Measurements from ENCODE around the gene EIF4EBP3. TPM values are rescaled to one million over a fixed set of nuclear protein-coding genes. Genes with fewer than 3 reads are reported as not detected.

The EIF4EBP3 gene
- total and polyA plus RNA-seq, 10 of the 15 experiments (the other 5 are each of a cell fraction or from before 2014, with no cell fraction given): 3.5 to 16.1 (median 6.2) TPM

- POLR2A ChIA-PET: interaction anchor here (0.7 to 1.2 kb wide), 2 partner anchors 12 to 166 kb away, joined by 3 read pairs; no protein-coding TSS in a partner anchor
- no peak overlapping the region; the same call in 1 of the 2 replicates for H3K4me3 ChIP-seq
- ATAC-seq: peak; percentile 9; the same call in 2 of the 3 replicates
Measured at GRCh38 chr5:140553657-140554056, 6.2 kb downstream of the EIF4EBP3 start.

More at GRCh38 chr5:140553657-140554056, 6.2 kb downstream of the EIF4EBP3 start:
- RAD21 ChIA-PET (ENCODE audit: unreplicated experiment): interaction anchor here (1.2 to 1.8 kb wide), 2 partner anchors 16 to 180 kb away, joined by 3 to 7 read pairs; no protein-coding TSS in a partner anchor
- TF ChIP-seq SPI1 (IDR thresholded peaks at IDR 0.05; ENCODE audit: borderline replicate concordance, insufficient read depth, low read depth, low read length) (peak; percentile 30; the same call in 1 of the 2 replicates), POLR2AphosphoS5 (IDR thresholded peaks at IDR 0.05; ENCODE audit: low read length) (peak; percentile 4; the same call in 1 of the 2 replicates), ZBED1 (IDR thresholded peaks at IDR 0.05; ENCODE audit: borderline replicate concordance) (no peak), CEBPZ (IDR thresholded peaks at IDR 0.05; ENCODE audit: low read depth, low read length) (no peak)
- intact Hi-C loops (cut with micrococcal nuclease; ENCODE audit: unreplicated experiment) (loop anchor here (5.0 kb wide), 1 partner anchor 151 kb away; the partner anchor contains the start of gene ANKHD1), in situ Hi-C loops (cut with MboI) (no loop called here)
- Histone ChIP-seq H3K9me3 (replicated peaks; ENCODE audit: control insufficient read depth, insufficient read depth, low read length) (no peaks in the 10 kb centered on the region), H2AFZ (ENCODE audit: control insufficient read depth, low read depth, low read length) (no peak overlapping the region), H4K20me1 (ENCODE audit: control insufficient read depth, insufficient read depth) (no peaks in the 10 kb centered on the region), H3K27me3 (replicated peaks in 1 of 2; ENCODE audit: control insufficient read depth in 2 of 2, insufficient read depth in 2 of 2, low read length in 1 of 2) (no peaks in the 10 kb centered on the region), H3K79me2 (ENCODE audit: control insufficient read depth, insufficient read depth, low read length) (peaks cover 49% of the 10 kb centered on the region), H3K4me2 (ENCODE audit: control insufficient read depth, insufficient read depth) (peak overlapping the region; percentile 82), H3K27ac (ENCODE audit: control insufficient read depth, insufficient read depth) (peak overlapping the region; percentile 16), H3K36me3 (ENCODE audit: control insufficient read depth in 2 of 2, insufficient read depth in 2 of 2, low read length in 1 of 2) (peaks cover 18 to 33% of the 10 kb centered on the region in 2 experiments), H3K4me1 (ENCODE audit: control insufficient read depth, insufficient read depth, low read length) (peaks cover 27% of the 10 kb centered on the region), H3K9ac (ENCODE audit: control insufficient read depth, insufficient read depth, low read length) (no peak overlapping the region)
- 0% methylated on average over 2 of the region's 2 CpGs for WGBS (ENCODE audit: insufficient coverage, insufficient replicate concordance, low lambda C conversion rate, missing lambda C conversion rate)
- DNase-seq (ENCODE audit: low read depth, low spot score): no peak
- CTCF ChIA-PET: interaction anchor here (0.8 to 2.1 kb wide), 4 partner anchors 14 to 190 kb away, joined by 3 to 6 read pairs (median 4); no protein-coding TSS in a partner anchor
- FAIRE-seq: no peak
- BruUV-seq (replicated peaks): no TSS peak
- SMC1A ChIA-PET (ENCODE audit: uncharacterized antibody, unreplicated experiment): interaction anchor here (0.6 to 1.6 kb wide), 4 partner anchors 13 to 92 kb away, joined by 3 to 5 read pairs (median 4); partner anchors contain the start of gene TMCO6

Data from GM12878 (cell line).